ENCODE data around the gene VPS35. TPM values are rescaled to one million over a fixed set of nuclear protein-coding genes. Genes with fewer than 3 reads are reported as not detected.
A peak's percentile ranks its signal among the peaks of the same experiment; 100 is the strongest.
"Not testable (repeated sequence)": the region's sequence is repeated elsewhere in the genome, so short reads cannot be mapped to it uniquely, and the experiment has no call there.

Gene VPS35
- total and polyA plus RNA-seq, 4 donors: 97.4 to 170 (median 119) TPM

GRCh38 chr16:46681867-46682266 is 7.1 kb downstream of the VPS35 start:
- H3K4me1 ChIP-seq (ENCODE audit: control insufficient read depth, insufficient read depth, low read length); H3K36me3 ChIP-seq (ENCODE audit: control insufficient read depth, insufficient read depth, low read length); H3K4me3 ChIP-seq (ENCODE audit: low read depth, low read length); DNase-seq (ENCODE audit: low read depth in 4 of 6, low spot score in 6 of 6); H3K27me3 ChIP-seq (ENCODE audit: control insufficient read depth, insufficient read depth, low read length); H3K9me3 ChIP-seq (ENCODE audit: control insufficient read depth, insufficient read depth, low read length); H3K27ac ChIP-seq (ENCODE audit: low read depth, low read length): not testable (repeated sequence)
- WGBS (ENCODE audit: insufficient coverage): no CpG with 5 or more reads among the region's 2 CpGs

- DNase-seq (ENCODE audit: low read depth in 4 of 6, low spot score in 6 of 6); H3K9me3 ChIP-seq (ENCODE audit: control insufficient read depth, insufficient read depth, low read length); H3K4me3 ChIP-seq (ENCODE audit: low read depth, low read length); H3K4me1 ChIP-seq (ENCODE audit: control insufficient read depth, insufficient read depth, low read length); H3K27me3 ChIP-seq (ENCODE audit: control insufficient read depth, insufficient read depth, low read length); H3K27ac ChIP-seq (ENCODE audit: low read depth, low read length): not testable (repeated sequence)
- H3K36me3 ChIP-seq (ENCODE audit: control insufficient read depth, insufficient read depth, low read length): peaks cover 19% of the 10 kb centered on the region
- WGBS (ENCODE audit: insufficient coverage): no CpG with 5 or more reads among the region's 1 CpG
These were observed 11.0 kb downstream of the VPS35 start for GRCh38 chr16:46677943-46678342.

GRCh38 chr16:46673320-46674013 is 15.5 kb downstream of the VPS35 start:
- Histone ChIP-seq H3K4me3 (ENCODE audit: low read depth, low read length) (no peak overlapping the region), H3K27ac (ENCODE audit: low read depth, low read length) (no peak overlapping the region), H3K4me1 (ENCODE audit: control insufficient read depth, insufficient read depth, low read length) (no peaks in the 10 kb centered on the region), H3K27me3 (ENCODE audit: control insufficient read depth, insufficient read depth, low read length) (no peaks in the 10 kb centered on the region), H3K9me3 (ENCODE audit: control insufficient read depth, insufficient read depth, low read length) (no peaks in the 10 kb centered on the region), H3K36me3 (ENCODE audit: control insufficient read depth, insufficient read depth, low read length) (peaks cover 31% of the 10 kb centered on the region)
- peak in 2 of 6 donors; percentile 57 to 65 for DNase-seq (ENCODE audit: low read depth in 4 of 6, low spot score in 6 of 6)
- WGBS (ENCODE audit: insufficient coverage): 50% methylated on average over 2 of the region's 6 CpGs

GRCh38 chr16:46662123-46662522 is 26.9 kb downstream of the VPS35 start:
- H3K36me3 ChIP-seq (ENCODE audit: control insufficient read depth, insufficient read depth, low read length): peaks cover 45% of the 10 kb centered on the region

GRCh38 chr16:46658925-46659324 is 30.1 kb downstream of the VPS35 start:
- Histone ChIP-seq H3K9me3 (ENCODE audit: control insufficient read depth, insufficient read depth, low read length) (no peaks in the 10 kb centered on the region), H3K36me3 (ENCODE audit: control insufficient read depth, insufficient read depth, low read length) (peaks cover 25% of the 10 kb centered on the region), H3K4me1 (ENCODE audit: control insufficient read depth, insufficient read depth, low read length) (no peaks in the 10 kb centered on the region), H3K4me3 (ENCODE audit: low read depth, low read length) (no peak overlapping the region), H3K27ac (ENCODE audit: low read depth, low read length) (no peak overlapping the region), H3K27me3 (ENCODE audit: control insufficient read depth, insufficient read depth, low read length) (no peaks in the 10 kb centered on the region)
- peak in 1 of 6 donors; percentile 4 for DNase-seq (ENCODE audit: low read depth in 4 of 6, low spot score in 6 of 6)
- 47% methylated on average over 1 of the region's 1 CpG for WGBS (ENCODE audit: insufficient coverage)

More at GRCh38 chr16:46662123-46662522, 26.9 kb downstream of the VPS35 start:
- no peaks in the 10 kb centered on the region for H3K27me3 ChIP-seq (ENCODE audit: control insufficient read depth, insufficient read depth, low read length)
- no peak overlapping the region for H3K4me3 ChIP-seq (ENCODE audit: low read depth, low read length)
- no peaks in the 10 kb centered on the region for H3K9me3 ChIP-seq (ENCODE audit: control insufficient read depth, insufficient read depth, low read length)
- no peak overlapping the region for H3K27ac ChIP-seq (ENCODE audit: low read depth, low read length)
- DNase-seq (ENCODE audit: low read depth in 4 of 6, low spot score in 6 of 6): no peak
- WGBS (ENCODE audit: insufficient coverage): 73% methylated on average over 4 of the region's 4 CpGs
- H3K4me1 ChIP-seq (ENCODE audit: control insufficient read depth, insufficient read depth, low read length): no peaks in the 10 kb centered on the region

- Histone ChIP-seq H3K27me3 (ENCODE audit: control insufficient read depth, insufficient read depth, low read length) (no peaks in the 10 kb centered on the region), H3K9me3 (ENCODE audit: control insufficient read depth, insufficient read depth, low read length) (no peaks in the 10 kb centered on the region)
- 87% methylated on average over 3 of the region's 3 CpGs for WGBS (ENCODE audit: insufficient coverage)
These were observed 37.7 kb downstream of the VPS35 start for GRCh38 chr16:46651305-46651704.

GRCh38 chr16:46650254-46650623 is 38.7 kb downstream of the VPS35 start:
- Histone ChIP-seq H3K4me1 (ENCODE audit: control insufficient read depth, insufficient read depth, low read length) (peaks cover 5% of the 10 kb centered on the region), H3K36me3 (ENCODE audit: control insufficient read depth, insufficient read depth, low read length) (no peaks in the 10 kb centered on the region), H3K27ac (ENCODE audit: low read depth, low read length) (no peak overlapping the region), H3K9me3 (ENCODE audit: control insufficient read depth, insufficient read depth, low read length) (no peaks in the 10 kb centered on the region), H3K4me3 (ENCODE audit: low read depth, low read length) (no peak overlapping the region), H3K27me3 (ENCODE audit: control insufficient read depth, insufficient read depth, low read length) (no peaks in the 10 kb centered on the region)
- 63% methylated on average over 3 of the region's 5 CpGs for WGBS (ENCODE audit: insufficient coverage)
- no peak for DNase-seq (ENCODE audit: low read depth in 4 of 6, low spot score in 6 of 6)

More at GRCh38 chr16:46651305-46651704, 37.7 kb downstream of the VPS35 start:
- DNase-seq (ENCODE audit: low read depth in 4 of 6, low spot score in 6 of 6): no peak
- H3K4me3 ChIP-seq (ENCODE audit: low read depth, low read length): no peak overlapping the region
- no peaks in the 10 kb centered on the region for H3K36me3 ChIP-seq (ENCODE audit: control insufficient read depth, insufficient read depth, low read length)
- H3K4me1 ChIP-seq (ENCODE audit: control insufficient read depth, insufficient read depth, low read length): peaks cover 5% of the 10 kb centered on the region
- H3K27ac ChIP-seq (ENCODE audit: low read depth, low read length): no peak overlapping the region

- peaks cover 5% of the 10 kb centered on the region for H3K4me1 ChIP-seq (ENCODE audit: control insufficient read depth, insufficient read depth, low read length)
- H3K27ac ChIP-seq (ENCODE audit: low read depth, low read length): no peak overlapping the region
- 63% methylated on average over 19 of the region's 27 CpGs for WGBS (ENCODE audit: insufficient coverage)
- no peaks in the 10 kb centered on the region for H3K27me3 ChIP-seq (ENCODE audit: control insufficient read depth, insufficient read depth, low read length)
- no peaks in the 10 kb centered on the region for H3K36me3 ChIP-seq (ENCODE audit: control insufficient read depth, insufficient read depth, low read length)
- no peaks in the 10 kb centered on the region for H3K9me3 ChIP-seq (ENCODE audit: control insufficient read depth, insufficient read depth, low read length)
- no peak overlapping the region for H3K4me3 ChIP-seq (ENCODE audit: low read depth, low read length)
- peak in 2 of 6 donors; percentile 10 to 52 for DNase-seq (ENCODE audit: low read depth in 4 of 6, low spot score in 6 of 6)
These were observed 39.3 kb downstream of the VPS35 start for GRCh38 chr16:46649588-46650253.

GRCh38 chr16:46648656-46649055 is 40.3 kb downstream of the VPS35 start:
- no peak for DNase-seq (ENCODE audit: low read depth in 4 of 6, low spot score in 6 of 6)
- H3K4me3 ChIP-seq (ENCODE audit: low read depth, low read length): no peak overlapping the region
- H3K27ac ChIP-seq (ENCODE audit: low read depth, low read length): no peak overlapping the region
- peaks cover 5% of the 10 kb centered on the region for H3K4me1 ChIP-seq (ENCODE audit: control insufficient read depth, insufficient read depth, low read length)
- 91% methylated on average over 3 of the region's 8 CpGs for whole genome bisulfite sequencing (ENCODE audit: insufficient coverage)
- no peaks in the 10 kb centered on the region for H3K36me3 ChIP-seq (ENCODE audit: control insufficient read depth, insufficient read depth, low read length)
- H3K27me3 ChIP-seq (ENCODE audit: control insufficient read depth, insufficient read depth, low read length): no peaks in the 10 kb centered on the region
- no peaks in the 10 kb centered on the region for H3K9me3 ChIP-seq (ENCODE audit: control insufficient read depth, insufficient read depth, low read length)
